Measurements from ENCODE around the gene OTUD3. TPM values are rescaled to one million over a fixed set of nuclear protein-coding genes. Genes with fewer than 3 reads are reported as not detected.
"Not testable (repeated sequence)": the region's sequence is repeated elsewhere in the genome, so short reads cannot be mapped to it uniquely, and the experiment has no call there.

OTUD3 gene
- total and polyA plus RNA-seq, 12 donors = 1.2 to 5.7 (median 3.9) TPM

DNA sequence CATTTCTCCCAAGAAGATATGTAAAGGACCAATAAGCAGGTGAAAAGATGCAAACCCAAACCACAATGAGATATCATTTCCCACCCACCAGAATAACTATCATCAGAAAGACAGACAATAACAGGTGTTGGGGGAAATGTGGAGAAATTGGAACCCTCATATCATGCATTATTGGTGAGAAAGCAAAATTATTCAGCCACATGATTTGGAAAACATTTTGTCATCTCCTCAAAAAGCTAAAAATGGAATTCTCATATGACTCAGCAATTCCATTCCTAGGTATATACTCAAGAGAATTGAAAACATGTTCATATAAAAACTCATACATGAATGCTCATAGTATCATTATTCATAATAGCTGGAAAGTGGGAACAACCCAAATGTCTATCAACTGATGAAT, 42.0 kb upstream of the OTUD3 start:
- no peak for TF ChIP-seq CTCF (IDR thresholded peaks at IDR 0.05)
- H3K4me3 ChIP-seq = no peak overlapping the region
- H3K27me3 ChIP-seq = peaks cover 0 to 18% (median 4%) of the 10 kb centered on the region in 7 donors
- H3K4me1 ChIP-seq = no peaks in the 10 kb centered on the region
- ATAC-seq = no peak
- H3K9me3 ChIP-seq = no peaks in the 10 kb centered on the region
- DNase-seq = no peak
- no peaks in the 10 kb centered on the region for H3K36me3 ChIP-seq
- intact Hi-C loops (cut with DNase I) = no loop called here
- H3K27ac ChIP-seq = no peak overlapping the region

DNA sequence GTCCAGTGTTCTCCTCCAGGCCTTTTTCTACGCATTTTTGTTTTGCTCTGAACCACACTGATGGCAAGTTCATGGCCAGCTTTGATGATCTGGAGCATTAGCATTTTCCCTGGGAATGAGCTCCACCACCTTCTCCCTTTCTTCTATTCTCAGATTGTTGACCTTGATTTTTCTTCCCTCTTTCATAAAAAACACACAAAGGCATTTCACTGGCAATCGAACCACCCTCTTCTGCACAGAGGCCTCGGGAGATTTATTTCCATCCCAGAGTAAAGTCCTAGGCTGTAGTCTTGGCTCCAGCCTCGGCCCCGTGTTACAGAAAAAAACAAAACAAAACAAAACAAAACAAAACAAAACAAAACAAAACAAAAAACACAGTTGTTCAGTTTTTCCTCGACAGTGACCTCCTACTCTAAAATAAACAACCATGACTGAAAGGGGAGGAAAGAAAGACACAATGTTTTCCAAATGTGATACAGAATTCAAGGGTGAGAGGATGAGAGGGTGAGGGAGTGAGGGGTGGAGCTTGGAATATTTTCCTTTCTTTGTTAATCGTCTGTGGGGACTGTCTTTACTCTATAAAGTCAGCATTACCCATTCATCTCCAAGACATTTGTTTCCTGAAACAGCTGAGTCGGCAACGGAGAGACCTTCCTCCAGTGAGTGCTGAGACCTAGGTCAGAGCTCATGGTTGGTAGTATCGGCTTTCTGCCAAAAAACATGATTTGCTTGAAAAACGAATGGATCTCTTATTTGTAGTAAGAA, 37.3 kb upstream of the OTUD3 start:
- Histone ChIP-seq H3K4me3 (no peak overlapping the region), H3K27ac (no peak overlapping the region), H3K9me3 (no peaks in the 10 kb centered on the region), H3K27me3 (peaks cover 0 to 34% (median 18%) of the 10 kb centered on the region in 7 donors), H3K4me1 (no peaks in the 10 kb centered on the region), H3K36me3 (no peaks in the 10 kb centered on the region)
- no peak for ATAC-seq
- intact Hi-C loops (cut with DNase I) = no loop called here
- no peak for TF ChIP-seq CTCF (IDR thresholded peaks at IDR 0.05)
- 37 to 50% methylated on average over 11 of the region's 11 CpGs for WGBS, 2 donors
- DNase-seq = no peak

DNA sequence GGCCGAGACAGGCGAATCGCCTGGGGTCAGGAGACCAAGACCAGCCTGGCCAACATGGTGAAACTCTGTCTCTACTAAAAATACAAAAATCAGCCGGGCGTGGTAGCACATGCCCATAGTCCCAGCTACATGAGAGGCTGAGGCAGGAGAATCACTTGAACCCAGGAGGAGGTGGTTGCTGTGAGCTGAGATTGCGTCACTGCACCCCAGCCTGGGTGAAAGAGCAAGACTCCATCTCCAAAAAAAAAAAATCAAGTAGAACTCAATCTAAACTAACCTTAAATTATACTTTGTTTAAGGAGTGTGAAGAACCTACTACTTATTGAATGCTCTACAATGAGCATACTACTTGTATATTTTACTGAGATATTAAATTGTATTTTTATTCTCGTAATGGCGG, 36.6 kb upstream of the OTUD3 start:
- H3K4me3 ChIP-seq = no peak overlapping the region
- no peak for TF ChIP-seq CTCF (IDR thresholded peaks at IDR 0.05)
- no peak for ATAC-seq
- intact Hi-C loops (cut with DNase I) = no loop called here
- no peak for DNase-seq
- no peak overlapping the region for H3K27ac ChIP-seq
- H3K36me3 ChIP-seq = no peaks in the 10 kb centered on the region
- H3K27me3 ChIP-seq = peaks cover 0 to 34% (median 18%) of the 10 kb centered on the region in 7 donors
- H3K4me1 ChIP-seq = no peaks in the 10 kb centered on the region
- no peaks in the 10 kb centered on the region for H3K9me3 ChIP-seq
- 91 to 95% methylated on average over 8 of the region's 8 CpGs for WGBS, 2 donors

GRCh38 chr1:19846338-19846737, 35.9 kb upstream of the OTUD3 start:
- ATAC-seq (no peak), DNase-seq (no peak)
- intact Hi-C loops (cut with DNase I) = no loop called here
- TF ChIP-seq CTCF (IDR thresholded peaks at IDR 0.05) = no peak
- Histone ChIP-seq H3K27ac (no peak overlapping the region), H3K9me3 (no peaks in the 10 kb centered on the region), H3K4me3 (no peak overlapping the region), H3K36me3 (no peaks in the 10 kb centered on the region), H3K27me3 (peaks cover 0 to 34% (median 18%) of the 10 kb centered on the region in 7 donors), H3K4me1 (no peaks in the 10 kb centered on the region)
- 93 to 97% methylated on average over 3 of the region's 3 CpGs for WGBS, 2 donors

GRCh38 chr1:19847334-19847733, 34.9 kb upstream of the OTUD3 start:
- 81 to 88% methylated on average over 9 of the region's 9 CpGs for WGBS, 2 donors
- H3K9me3 ChIP-seq; ATAC-seq; H3K4me1 ChIP-seq; H3K27ac ChIP-seq; H3K36me3 ChIP-seq; intact Hi-C loops (cut with DNase I); H3K4me3 ChIP-seq; DNase-seq: not testable (repeated sequence)
- H3K27me3 ChIP-seq = peaks cover 0 to 35% (median 23%) of the 10 kb centered on the region in 7 donors

GRCh38 chr1:19849307-19849706, 32.9 kb upstream of the OTUD3 start:
- H3K27me3 ChIP-seq = peaks cover 0 to 39% (median 19%) of the 10 kb centered on the region in 7 donors
- H3K36me3 ChIP-seq; H3K4me3 ChIP-seq; H3K4me1 ChIP-seq; DNase-seq; intact Hi-C loops (cut with DNase I); ATAC-seq; H3K9me3 ChIP-seq; H3K27ac ChIP-seq: not testable (repeated sequence)
- 68 to 80% methylated on average over 3 of the region's 3 CpGs for WGBS, 2 donors
